NCI-H774 (cell line): ENCODE data around the gene EPG5.
"Not testable (repeated sequence)": the region's sequence is repeated elsewhere in the genome, so short reads cannot be mapped to it uniquely, and the experiment has no call there.

Experiments used
- DNase-seq: peaks from one replicate; lab custom pipeline; 2025; lab: John Stamatoyannopoulos, UW

The EPG5 gene, protein sequence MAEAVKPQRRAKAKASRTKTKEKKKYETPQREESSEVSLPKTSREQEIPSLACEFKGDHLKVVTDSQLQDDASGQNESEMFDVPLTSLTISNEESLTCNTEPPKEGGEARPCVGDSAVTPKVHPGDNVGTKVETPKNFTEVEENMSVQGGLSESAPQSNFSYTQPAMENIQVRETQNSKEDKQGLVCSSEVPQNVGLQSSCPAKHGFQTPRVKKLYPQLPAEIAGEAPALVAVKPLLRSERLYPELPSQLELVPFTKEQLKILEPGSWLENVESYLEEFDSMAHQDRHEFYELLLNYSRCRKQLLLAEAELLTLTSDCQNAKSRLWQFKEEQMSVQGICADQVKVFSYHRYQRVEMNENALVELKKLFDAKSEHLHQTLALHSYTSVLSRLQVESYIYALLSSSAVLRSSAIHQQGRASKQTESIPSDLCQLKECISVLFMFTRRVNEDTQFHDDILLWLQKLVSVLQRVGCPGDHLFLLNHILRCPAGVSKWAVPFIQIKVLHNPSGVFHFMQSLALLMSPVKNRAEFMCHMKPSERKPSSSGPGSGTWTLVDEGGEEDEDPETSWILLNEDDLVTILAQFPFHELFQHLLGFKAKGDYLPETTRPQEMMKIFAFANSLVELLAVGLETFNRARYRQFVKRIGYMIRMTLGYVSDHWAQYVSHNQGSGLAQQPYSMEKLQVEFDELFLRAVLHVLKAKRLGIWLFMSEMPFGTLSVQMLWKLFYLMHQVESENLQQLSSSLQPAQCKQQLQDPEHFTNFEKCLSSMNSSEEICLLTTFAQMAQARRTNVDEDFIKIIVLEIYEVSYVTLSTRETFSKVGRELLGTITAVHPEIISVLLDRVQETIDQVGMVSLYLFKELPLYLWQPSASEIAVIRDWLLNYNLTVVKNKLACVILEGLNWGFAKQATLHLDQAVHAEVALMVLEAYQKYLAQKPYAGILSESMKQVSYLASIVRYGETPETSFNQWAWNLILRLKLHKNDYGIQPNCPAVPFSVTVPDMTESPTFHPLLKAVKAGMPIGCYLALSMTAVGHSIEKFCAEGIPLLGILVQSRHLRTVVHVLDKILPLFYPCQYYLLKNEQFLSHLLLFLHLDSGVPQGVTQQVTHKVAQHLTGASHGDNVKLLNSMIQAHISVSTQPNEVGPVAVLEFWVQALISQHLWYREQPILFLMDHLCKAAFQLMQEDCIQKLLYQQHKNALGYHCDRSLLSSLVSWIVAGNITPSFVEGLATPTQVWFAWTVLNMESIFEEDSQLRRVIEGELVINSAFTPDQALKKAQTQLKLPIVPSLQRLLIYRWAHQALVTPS (N-terminal part only)

DNA sequence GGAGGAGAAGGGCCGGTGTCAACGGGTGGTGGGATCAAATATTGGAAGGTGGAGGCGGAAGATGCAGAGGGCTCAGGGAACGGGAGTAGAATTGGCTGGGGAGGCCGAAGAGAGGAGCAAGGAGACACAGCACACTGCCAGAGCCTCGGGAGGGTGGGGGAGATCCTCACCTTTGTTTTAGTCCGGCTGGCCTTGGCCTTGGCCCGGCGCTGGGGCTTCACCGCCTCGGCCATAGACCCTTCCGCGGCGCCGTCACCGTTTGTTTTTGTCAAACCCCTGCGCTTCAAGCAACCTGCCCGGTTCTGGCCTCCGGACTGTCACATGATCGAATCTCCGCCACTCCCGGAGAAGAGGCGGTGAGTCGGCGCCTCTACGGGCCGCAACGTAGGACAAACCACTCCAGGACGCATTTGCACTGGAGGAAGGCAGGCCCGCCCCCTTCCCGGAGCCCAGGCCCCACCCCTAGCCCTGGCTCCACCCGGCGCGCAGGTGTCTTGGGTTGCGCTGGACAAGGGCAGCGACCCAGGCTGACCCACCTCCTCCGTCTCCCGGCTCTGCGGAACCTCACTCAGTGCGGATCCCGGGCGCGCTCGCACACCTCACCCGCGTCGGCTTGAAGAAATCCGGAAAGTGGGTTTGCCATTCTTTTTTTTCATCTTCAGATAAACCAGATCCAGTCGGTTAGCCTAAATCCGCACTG, at the start of gene EPG5:
Gene EPG5 (minus strand): TSS at position 323 of the 700 bp plus-strand sequence. CDS start 90 bp downstream, at position 233.
- DNase-seq: peak; percentile 96

DNA sequence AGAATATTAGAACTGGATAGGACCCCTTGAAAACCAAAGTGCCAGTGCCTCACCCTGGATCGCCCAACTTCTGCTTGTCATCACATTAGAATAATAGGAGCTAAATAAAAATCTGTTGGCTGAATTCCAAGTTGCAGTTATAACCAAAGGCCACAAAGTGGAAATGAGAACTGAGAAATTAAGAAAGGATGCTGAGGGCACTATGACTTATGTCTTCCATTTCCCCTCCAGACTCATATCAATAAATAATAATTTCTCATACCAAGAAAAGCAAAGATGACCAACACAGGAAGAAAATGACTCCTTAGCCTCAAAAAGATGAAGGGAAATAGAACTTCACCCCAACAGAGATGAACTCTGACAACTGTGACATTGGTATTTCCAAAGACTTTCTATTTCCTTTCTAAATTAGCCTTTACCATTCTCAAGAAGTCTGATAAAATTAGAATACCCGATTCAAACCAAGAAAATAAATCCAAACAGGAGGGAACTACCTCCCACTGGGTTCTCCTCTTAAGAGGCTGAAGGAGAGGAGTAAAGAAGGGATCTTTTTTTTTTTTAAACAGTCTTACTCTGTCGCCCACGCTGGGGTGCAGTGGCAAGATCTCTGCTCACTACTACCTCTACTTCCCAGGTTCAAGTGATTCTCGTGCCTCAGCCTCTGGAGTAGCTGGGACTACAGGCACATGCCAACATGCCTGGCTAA, 46.5 kb upstream of the EPG5 start:
- no peak for DNase-seq

DNA sequence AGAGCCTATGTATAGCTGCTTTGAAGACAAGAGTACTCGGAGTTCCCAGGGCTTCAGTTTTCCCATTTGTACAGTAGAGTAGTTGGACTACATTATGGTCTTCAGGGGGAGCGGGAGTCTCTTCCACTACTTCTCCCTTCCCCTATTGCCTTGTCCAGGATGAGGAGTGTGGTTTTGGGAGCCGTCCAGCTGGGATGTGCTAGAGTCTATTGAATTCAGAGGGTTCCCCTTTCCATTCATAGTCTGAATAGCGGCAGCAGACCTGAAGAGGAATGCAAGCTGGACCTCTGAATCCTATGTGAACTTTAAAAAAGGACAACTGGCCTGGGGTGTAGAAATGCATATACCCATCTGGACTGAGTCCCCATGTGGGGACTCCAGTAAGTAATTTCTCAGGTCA, 43.5 kb upstream of the EPG5 start:
- no peak for DNase-seq

GRCh38 chr18:46010050-46010449, 42.9 kb upstream of the EPG5 start:
- no peak for DNase-seq

DNA sequence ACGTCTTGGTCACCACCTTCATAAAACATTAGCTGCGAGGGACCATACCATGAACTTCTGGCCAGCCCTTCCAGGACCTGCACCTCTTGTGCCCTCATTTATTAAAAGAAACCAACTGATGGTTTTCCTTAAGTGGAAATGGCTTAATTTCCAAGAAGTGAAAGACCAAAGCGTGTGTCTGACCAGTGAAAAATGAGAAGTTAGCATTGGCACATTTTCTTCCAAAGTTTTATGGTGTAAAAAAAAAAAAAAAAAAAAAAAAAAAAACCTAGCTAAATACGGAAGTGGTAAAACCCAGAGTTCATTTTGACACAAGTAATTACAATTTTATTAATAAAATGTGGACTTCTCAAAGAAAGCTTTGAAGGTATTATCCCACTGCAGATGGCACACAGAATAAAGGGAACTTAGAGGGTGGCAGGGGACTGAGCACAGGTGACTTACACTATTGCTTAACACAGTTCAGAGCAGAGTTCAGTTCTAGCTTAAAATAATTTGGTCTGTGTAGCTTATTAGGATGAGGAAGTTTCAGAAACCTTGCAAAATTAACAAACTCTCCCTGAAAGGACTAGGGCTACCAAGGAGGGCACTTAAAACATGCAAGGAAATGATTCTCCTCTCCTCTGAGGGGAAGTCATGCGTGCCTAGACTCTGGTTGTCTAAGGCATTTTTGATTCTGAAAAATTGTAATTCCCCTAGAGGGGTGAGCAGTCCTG, 42.2 kb upstream of the EPG5 start:
- no peak for DNase-seq

DNA sequence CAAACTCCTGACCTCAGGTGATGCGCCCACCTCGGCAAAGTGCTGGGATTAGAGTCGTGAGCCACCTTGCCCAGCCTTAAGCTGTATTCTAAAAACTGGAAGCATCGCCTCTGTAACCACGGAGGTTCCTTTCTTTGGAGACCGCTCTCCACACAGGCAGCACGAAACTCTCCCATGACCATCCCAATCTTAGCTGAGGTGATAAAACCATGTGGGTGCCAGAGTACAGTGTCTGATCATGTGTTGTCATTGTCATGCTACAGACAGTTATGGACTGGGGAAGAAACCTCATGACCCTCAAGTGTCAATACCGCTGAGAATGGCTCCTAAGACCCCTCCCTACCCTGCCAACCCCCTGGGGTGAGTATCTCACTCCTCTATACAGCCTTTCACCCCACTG, 41.4 kb upstream of the EPG5 start:
- no peak for DNase-seq

GRCh38 chr18:46007165-46007564, 40.0 kb upstream of the EPG5 start:
- no peak for DNase-seq

- DNase-seq: no peak
Measured at GRCh38 chr18:46002934-46003333, 35.8 kb upstream of the EPG5 start.

DNA sequence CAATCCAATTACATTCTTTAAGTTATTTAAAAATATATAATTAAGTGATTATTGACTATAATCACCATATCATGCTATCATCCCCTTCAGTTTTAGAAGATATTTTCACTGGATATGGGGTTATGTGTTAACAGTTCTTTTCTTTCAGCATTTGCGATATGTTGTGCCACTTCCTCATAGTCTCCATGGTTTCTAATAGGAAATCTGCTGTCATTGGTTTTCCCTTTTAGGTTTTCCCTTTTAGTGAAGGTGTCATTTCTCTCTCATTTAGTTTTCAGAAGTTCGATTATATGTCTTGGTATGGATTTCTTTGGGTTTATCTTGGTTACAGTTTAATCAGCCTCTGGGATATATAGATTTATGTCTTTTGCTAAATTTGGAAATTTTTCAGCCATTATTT, 34.8 kb upstream of the EPG5 start:
- no peak for DNase-seq

- DNase-seq: no peak
Measured at GRCh38 chr18:46001074-46001473, 33.9 kb upstream of the EPG5 start.

DNA sequence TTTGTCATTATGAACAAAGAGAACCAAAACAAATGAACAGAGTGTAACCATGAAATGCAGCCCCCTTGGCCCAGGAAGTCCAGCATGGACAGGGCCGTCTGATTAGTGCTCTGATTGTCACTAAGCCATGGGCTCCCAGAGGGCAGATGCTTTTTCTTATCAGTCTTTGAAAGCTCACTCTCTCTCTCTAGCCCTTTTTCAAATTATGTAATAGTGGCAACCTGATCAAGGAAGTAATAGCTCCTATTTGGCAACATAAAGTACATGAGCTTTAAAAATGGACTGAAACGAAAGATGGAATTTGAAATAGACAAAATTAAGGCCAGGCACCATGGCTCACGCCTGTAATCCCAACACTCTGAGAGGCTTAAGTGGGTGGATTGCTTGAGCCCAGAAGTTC, 32.4 kb upstream of the EPG5 start:
- DNase-seq: no peak

- DNase-seq: no peak
Measured at GRCh38 chr18:45998244-45998643, 31.1 kb upstream of the EPG5 start.

DNA sequence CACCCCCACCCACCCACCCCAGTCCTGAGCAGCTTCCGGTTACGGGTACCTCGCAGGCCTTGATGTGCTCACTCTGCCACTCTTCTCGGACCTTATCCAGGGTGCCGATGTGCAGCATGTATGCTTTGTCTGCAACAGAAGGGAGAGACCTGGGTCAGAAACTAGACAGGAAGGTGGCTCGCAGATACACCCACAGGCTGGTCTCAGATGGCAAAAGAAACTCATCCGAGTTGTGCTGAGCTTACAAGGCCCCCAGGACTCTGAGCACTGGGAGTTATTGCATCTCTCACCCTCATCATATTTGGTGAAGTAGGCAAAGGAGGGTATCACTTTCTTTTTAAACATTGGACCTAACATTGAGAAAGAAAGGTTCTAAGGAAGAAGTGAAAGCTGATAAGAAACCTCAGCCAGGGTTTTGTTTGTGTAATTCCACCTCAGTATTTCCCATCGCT, 30.6 kb upstream of the EPG5 start:
- DNase-seq: no peak

DNA sequence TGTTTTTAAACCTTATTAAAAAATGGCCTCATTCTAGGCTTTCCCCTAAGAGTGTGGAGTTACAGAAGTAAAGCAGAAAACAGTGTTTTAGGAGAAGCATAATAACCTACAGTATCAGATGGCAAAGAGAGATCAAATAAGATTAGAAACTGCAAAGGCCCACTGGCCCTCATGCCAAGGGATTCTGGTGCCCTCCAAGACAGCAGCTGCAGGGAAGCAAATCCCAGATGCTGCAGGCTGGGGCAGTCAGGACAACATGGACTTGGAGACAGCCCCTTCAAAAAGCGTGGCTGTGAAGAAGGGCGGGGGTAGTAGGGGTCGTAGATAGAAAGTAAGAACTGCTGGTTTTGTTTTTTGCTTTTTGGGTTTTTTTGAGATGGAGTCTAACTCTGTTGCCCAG, 28.3 kb upstream of the EPG5 start:
- no peak for DNase-seq

- DNase-seq: no peak
Measured at GRCh38 chr18:45993438-45993837, 26.3 kb upstream of the EPG5 start.

DNA sequence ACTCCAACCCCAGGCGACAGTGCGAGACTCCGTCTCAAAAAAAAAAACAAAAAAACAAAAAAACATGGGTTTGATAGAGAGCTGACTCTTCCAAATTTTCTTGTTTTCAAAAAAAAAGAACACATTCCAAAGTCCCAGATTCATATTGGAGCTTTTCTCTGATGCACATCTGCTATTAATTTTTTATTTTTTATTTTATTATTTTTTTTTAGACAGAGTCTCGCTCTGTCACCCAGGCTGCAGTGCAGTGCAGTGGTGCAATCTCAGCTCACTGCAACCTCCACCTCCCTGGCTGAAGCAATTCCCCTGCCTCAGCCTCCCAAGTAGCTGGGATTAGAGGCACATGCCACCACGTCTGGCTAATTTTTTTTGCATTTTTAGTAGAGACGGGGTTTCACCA, 25.4 kb upstream of the EPG5 start:
- DNase-seq: not testable (repeated sequence)

DNA sequence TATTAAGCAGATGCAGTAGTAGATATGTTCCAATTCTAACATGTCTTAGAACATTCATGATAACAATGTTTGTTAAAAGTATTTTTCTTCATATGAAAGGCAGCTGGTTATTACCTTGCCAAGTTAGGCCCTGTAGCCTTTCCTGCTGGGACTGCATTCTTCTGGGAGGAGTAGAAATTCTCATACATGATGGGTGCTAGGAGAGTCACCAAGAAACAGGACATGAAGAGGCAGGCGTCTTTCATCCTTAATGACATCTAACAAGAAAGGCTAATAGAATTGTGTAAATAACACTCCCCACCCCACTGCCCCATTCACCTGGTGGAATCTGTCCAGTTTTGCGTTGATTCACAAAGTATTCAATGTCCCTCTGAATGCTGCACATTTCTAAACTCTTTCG, 24.7 kb upstream of the EPG5 start:
- no peak for DNase-seq

DNA sequence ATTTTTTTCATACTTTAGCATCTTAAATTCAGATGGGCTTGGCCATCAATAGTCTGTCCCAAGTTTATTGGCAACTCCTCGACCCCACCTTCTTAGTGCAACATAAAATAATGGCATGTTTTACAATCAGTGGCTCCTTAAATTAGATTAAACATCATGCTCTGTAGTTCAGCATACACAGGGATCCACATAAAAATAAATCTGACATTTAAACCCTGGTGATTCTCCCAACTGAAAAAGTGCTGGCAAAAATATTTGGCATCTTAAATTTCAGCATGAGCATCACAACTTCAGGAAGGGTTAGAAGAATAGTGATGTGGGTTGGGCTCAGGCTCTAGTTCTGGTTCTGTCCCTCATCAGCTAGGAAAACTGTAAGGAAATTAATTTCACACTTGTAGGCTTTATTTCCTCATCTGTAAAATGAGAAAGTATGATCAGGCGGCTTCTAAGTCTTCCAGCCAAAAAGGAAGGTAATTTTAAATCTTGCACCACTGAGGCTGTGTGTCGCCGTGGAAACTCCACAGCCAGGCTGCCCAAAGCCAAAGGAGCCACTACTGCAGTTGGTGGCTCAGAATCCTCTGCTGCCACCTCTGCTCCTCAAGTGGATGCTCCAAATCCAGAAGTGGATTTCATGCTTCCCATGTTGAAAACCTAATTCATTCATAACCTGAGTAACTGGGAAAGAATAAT, 17.6 kb upstream of the EPG5 start:
- DNase-seq: no peak

DNA sequence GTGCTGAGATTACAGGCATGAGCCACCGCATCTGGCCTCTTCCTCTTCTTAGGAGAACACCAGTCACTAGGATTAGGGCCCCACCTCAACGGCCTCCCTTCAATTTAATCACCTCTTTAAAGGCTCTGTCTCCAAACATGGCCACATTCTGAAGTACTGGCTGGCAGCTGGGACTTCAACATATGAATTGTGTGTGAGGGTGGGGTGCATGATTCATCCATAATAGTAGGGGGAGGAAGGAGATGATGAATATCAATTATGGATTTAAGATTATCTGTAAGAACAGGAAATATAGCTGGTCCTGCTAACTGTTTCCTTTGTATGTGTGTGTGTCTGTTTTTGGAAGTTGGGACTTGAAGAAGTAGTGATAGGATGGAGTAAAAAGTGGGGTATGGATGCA, 14.7 kb upstream of the EPG5 start:
- DNase-seq: no peak

DNA sequence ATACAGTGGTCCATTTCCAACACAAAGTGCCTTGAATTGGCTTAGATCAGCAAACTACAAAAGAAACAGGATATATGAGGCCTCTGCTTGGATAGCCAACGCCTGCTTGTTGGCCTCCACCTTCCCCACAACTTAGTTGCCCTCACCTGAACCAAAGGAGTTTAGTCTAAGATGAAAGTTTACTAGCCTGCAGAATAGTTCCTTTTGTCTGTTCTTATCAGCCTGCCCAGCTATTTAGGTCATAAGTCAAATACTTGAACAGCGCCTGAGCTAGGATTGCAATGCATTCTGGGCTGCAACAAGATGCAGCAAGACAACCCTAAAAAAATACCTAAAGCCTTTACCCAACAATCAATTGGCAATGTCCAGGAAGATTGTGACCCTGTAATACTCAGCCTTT, 13.1 kb upstream of the EPG5 start:
- DNase-seq: no peak
